Astrocyte of the cerebellum (primary cell): Measurements from ENCODE around the gene ATAD1.
"Not testable (repeated sequence)": the region's sequence is repeated elsewhere in the genome, so short reads cannot be mapped to it uniquely, and the experiment has no call there.

ENCODE experiments used
- DNase-seq: peaks from one replicate; pipeline ENCODE4 v3.0.0-alpha.2; 2011; ENCODE audit warnings: low read depth
- H3K4me3 ChIP-seq: 2 replicates; pipeline ENCODE4 v1.5.1; 2011; ENCODE audit warnings: mild to moderate bottlenecking, low read depth, low read length, moderate library complexity
- CTCF ChIP-seq: IDR thresholded peaks from 2 replicates; pipeline ENCODE4 v1.5.1; 2012; ENCODE audit warnings: low read length, low read depth, moderate library complexity, mild to moderate bottlenecking; ENCODE audit errors: missing control alignments
- in situ Hi-C: cut with HindIII; loops from 2 replicates; pipeline ENCODE4 v1.10.0; 2017; ENCODE audit warnings: low sequenced_read_pairs

Gene ATAD1

GRCh38 chr10:87739703-87740102 lies 78.3 kb downstream of the ATAD1 start:
- DNase-seq, result no peak
- H3K4me3 ChIP-seq, result no peak overlapping the region
- in situ Hi-C loops, result no loop called here
- no peak for TF ChIP-seq CTCF

- in situ Hi-C loops, DNase-seq, H3K4me3 ChIP-seq: not testable (repeated sequence)
Observed at GRCh38 chr10:87738253-87738652, 79.8 kb downstream of the ATAD1 start.

GRCh38 chr10:87734987-87735827 lies 82.8 kb downstream of the ATAD1 start:
- peak; percentile 44 for DNase-seq
- in situ Hi-C loops, result loop anchor here (5.0 kb wide), 1 partner anchor 73 kb away; no protein-coding TSS in a partner anchor
- peak; percentile 83 for TF ChIP-seq CTCF
- peak overlapping the region; percentile 9 for H3K4me3 ChIP-seq

- TF ChIP-seq CTCF, result no peak
- H3K4me3 ChIP-seq, result no peak overlapping the region
- no peak for DNase-seq
- in situ Hi-C loops, result loop anchor here (5.0 kb wide), 1 partner anchor 71 kb away; no protein-coding TSS in a partner anchor
Observed at GRCh38 chr10:87733081-87733480, 84.9 kb downstream of the ATAD1 start.

- no peak for TF ChIP-seq CTCF
- no peak for DNase-seq
- H3K4me3 ChIP-seq, result no peak overlapping the region
- in situ Hi-C loops, result loop anchor here (5.0 kb wide), 1 partner anchor 68 kb away; no protein-coding TSS in a partner anchor
Observed at GRCh38 chr10:87729940-87730339, 88.1 kb downstream of the ATAD1 start.

- no peak for DNase-seq
- in situ Hi-C loops, result no loop called here
- no peak overlapping the region for H3K4me3 ChIP-seq
- no peak for TF ChIP-seq CTCF
Observed at GRCh38 chr10:87724789-87725188, 93.2 kb downstream of the ATAD1 start.

- DNase-seq, result no peak
- in situ Hi-C loops, result no loop called here
- no peak overlapping the region for H3K4me3 ChIP-seq
- TF ChIP-seq CTCF, result no peak
Observed at GRCh38 chr10:87723500-87723899, 94.5 kb downstream of the ATAD1 start.
